ENCODE data around the gene RIN3.

RIN3 gene

GRCh38 chr14:92507174-92507768 lies 6.3 kb upstream of the RIN3 start:
- no peak for DNase-seq (ENCODE audit: low spot score)

- no peak for DNase-seq (ENCODE audit: low spot score)
Measured at GRCh38 chr14:92510972-92511371, 2.6 kb upstream of the RIN3 start.

GRCh38 chr14:92511453-92512238 lies 1.9 kb upstream of the RIN3 start:
- peak; percentile 90 for DNase-seq (ENCODE audit: low spot score)

- DNase-seq (ENCODE audit: low spot score) = no peak
Measured at GRCh38 chr14:92512807-92513203, 776 bp upstream of the RIN3 start.

- DNase-seq (ENCODE audit: low spot score) = peak; percentile 53
Measured at GRCh38 chr14:92513966-92514843, 624 bp downstream of the RIN3 start.

- DNase-seq (ENCODE audit: low spot score) = peak; percentile 30
Measured at GRCh38 chr14:92514844-92515514, 1.4 kb downstream of the RIN3 start.

GRCh38 chr14:92515546-92516343 lies 2.2 kb downstream of the RIN3 start:
- no peak for DNase-seq (ENCODE audit: low spot score)

GRCh38 chr14:92516344-92516965 lies 2.9 kb downstream of the RIN3 start:
- no peak for DNase-seq (ENCODE audit: low spot score)

GRCh38 chr14:92516966-92517506 lies 3.5 kb downstream of the RIN3 start:
- DNase-seq (ENCODE audit: low spot score) = no peak

GRCh38 chr14:92517761-92518160 lies 4.2 kb downstream of the RIN3 start:
- DNase-seq (ENCODE audit: low spot score) = no peak

- no peak for DNase-seq (ENCODE audit: low spot score)
Measured at GRCh38 chr14:92519246-92520101, 5.9 kb downstream of the RIN3 start.

- no peak for DNase-seq (ENCODE audit: low spot score)
Measured at GRCh38 chr14:92520102-92521057, 6.8 kb downstream of the RIN3 start.

- no peak for DNase-seq (ENCODE audit: low spot score)
Measured at GRCh38 chr14:92521058-92521415, 7.5 kb downstream of the RIN3 start.

- DNase-seq (ENCODE audit: low spot score) = no peak
Measured at GRCh38 chr14:92523752-92524151, 10.2 kb downstream of the RIN3 start.

GRCh38 chr14:92524602-92525185 lies 11.1 kb downstream of the RIN3 start:
- no peak for DNase-seq (ENCODE audit: low spot score)

- no peak for DNase-seq (ENCODE audit: low spot score)
Measured at GRCh38 chr14:92525322-92526095, 11.9 kb downstream of the RIN3 start.

- DNase-seq (ENCODE audit: low spot score) = no peak
Measured at GRCh38 chr14:92527721-92528120, 14.1 kb downstream of the RIN3 start.
